Measurements from ENCODE around the gene TLX2.

TLX2 gene

DNA sequence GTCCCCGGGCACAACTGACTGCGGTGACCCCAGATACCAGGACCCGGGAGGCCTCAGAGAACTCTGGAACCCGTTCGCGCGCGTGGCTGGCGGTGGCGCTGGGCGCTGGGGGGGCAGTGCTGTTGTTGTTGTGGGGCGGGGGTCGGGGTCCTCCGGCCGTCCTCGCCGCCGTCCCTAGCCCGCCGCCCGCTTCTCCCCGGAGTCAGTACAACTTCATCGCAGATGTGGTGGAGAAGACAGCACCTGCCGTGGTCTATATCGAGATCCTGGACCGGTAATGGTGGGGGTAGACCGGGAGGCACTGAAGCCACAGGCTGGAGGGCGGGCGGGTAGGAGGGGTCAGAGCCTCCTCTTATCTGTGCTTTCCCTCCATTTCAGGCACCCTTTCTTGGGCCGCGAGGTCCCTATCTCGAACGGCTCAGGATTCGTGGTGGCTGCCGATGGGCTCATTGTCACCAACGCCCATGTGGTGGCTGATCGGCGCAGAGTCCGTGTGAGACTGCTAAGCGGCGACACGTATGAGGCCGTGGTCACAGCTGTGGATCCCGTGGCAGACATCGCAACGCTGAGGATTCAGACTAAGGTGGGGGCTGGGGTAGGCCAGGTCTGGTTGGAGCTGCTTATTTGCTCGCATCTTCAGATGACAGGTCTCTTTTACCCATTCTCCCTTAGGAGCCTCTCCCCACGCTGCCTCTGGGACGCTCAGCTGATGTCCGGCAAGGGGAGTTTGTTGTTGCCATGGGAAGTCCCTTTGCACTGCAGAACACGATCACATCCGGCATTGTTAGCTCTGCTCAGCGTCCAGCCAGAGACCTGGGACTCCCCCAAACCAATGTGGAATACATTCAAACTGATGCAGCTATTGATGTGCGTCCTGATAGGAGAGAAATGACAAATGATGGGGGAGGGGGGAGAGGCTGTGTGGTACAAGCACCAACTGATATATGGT is 16.3 kb downstream of the TLX2 start:
- in situ Hi-C loops (cut with MboI; ENCODE audit: low sequenced_read_pairs), result loop anchor here (10.0 kb wide), 1 partner anchor 54 kb away; no protein-coding TSS in a partner anchor

DNA sequence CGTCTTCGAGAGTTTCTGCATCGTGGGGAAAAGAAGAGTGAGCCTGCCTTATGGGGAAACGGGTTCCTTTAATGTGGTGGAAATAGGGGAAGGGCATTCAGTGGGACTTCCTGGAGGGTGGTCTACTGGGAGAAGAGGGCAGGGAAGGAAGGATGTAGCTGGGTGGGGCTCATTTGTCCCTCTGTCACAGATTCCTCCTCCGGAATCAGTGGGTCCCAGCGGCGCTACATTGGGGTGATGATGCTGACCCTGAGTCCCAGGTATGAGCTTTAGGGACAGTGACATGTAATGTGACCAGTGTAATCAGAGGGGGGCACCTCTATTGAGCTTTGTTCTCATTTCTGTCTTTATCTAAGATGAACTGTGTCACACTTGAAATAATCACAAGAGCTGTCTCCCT is 17.4 kb downstream of the TLX2 start:
- in situ Hi-C loops (cut with MboI; ENCODE audit: low sequenced_read_pairs), result loop anchor here (10.0 kb wide), 1 partner anchor 53 kb away; no protein-coding TSS in a partner anchor

DNA sequence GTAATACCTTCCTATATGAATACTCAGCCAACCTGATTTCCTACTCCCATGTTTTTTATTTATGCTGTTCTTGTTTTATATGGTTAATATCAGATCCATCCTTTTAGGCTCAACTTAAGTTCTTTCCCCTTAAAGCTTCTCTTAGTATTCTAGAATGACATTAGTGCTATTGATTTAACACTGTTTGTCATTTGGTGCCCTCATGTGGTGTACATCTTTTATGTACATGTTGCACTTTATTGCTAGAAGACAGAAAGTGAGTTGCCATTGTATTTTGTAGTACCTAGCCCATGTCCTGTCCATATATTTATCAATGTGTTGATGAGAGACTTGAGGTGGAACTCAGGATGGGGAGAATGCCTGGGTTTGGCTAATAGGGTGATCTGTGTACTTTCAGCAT is 18.0 kb downstream of the TLX2 start:
- in situ Hi-C loops (cut with MboI; ENCODE audit: low sequenced_read_pairs), result loop anchor here (10.0 kb wide), 1 partner anchor 53 kb away; no protein-coding TSS in a partner anchor

DNA sequence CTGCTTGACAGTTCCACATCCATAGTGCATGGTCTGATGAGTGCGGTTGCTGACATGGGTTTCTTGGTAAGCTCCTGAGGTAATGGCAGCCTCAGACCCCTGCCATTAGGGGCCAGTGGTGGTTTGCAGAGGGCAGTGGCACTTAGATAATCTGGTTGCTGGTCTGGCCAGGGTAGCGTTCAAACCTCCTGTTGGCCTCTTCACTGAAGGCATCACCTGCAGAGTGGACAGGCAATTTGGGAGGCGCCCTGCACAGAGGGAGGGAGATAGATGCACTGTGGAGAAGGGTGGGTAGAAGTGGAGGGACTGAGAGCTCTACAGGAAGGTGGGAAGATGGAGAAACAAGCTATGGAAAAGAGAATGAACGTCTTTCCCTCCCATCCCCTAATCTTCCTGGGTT is 19.2 kb downstream of the TLX2 start:
- in situ Hi-C loops (cut with MboI; ENCODE audit: low sequenced_read_pairs), result loop anchor here (10.0 kb wide), 1 partner anchor 51 kb away; no protein-coding TSS in a partner anchor

DNA sequence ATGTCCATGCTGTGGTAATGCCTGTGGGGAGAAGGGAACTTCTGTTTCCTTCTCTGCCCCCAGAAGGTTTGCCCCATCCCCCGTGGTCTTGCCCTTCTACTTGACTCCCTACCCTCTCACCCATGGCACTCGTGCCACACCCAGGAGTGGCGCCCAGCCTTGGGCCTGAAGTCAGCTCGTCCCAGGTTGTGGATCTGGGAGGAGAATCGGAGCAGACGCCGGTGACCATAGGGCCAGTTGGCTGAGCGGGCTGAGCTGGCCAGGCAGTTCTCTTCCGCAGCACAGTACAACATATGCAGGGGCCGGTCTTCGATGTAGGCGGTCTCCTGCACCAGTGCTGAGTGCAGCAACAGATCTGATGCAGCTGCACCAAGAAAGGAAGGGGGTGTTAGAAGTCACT is 20.2 kb downstream of the TLX2 start:
- in situ Hi-C loops (cut with MboI; ENCODE audit: low sequenced_read_pairs), result loop anchor here (10.0 kb wide), 1 partner anchor 50 kb away; no protein-coding TSS in a partner anchor

DNA sequence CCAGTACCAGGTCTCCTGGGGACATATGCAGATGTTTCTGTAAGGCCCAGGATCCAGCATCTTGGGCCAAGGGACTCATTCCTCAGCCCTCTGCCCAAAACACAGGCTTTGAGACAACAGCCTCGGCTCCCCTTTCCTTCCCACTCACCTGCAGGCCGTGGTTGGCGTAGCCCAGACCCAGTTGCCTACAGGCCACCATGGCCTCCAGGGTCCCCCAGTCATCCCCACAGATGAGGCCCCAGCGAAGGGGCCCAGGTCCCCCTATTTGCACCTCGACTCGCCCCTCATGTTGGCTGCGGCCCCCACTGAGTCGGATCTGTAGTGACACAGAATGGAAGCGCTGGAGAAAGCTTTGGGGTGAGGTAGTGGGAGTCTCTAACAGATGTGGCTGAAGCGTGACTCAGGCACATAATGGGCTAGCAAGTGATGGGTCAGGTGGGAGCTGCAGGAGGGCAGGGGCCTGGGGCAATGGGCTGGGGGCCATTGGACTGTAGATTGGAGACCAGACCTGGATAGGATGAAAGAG is 21.3 kb downstream of the TLX2 start:
- in situ Hi-C loops (cut with MboI; ENCODE audit: low sequenced_read_pairs), result loop anchor here (10.0 kb wide), 1 partner anchor 49 kb away; no protein-coding TSS in a partner anchor

DNA sequence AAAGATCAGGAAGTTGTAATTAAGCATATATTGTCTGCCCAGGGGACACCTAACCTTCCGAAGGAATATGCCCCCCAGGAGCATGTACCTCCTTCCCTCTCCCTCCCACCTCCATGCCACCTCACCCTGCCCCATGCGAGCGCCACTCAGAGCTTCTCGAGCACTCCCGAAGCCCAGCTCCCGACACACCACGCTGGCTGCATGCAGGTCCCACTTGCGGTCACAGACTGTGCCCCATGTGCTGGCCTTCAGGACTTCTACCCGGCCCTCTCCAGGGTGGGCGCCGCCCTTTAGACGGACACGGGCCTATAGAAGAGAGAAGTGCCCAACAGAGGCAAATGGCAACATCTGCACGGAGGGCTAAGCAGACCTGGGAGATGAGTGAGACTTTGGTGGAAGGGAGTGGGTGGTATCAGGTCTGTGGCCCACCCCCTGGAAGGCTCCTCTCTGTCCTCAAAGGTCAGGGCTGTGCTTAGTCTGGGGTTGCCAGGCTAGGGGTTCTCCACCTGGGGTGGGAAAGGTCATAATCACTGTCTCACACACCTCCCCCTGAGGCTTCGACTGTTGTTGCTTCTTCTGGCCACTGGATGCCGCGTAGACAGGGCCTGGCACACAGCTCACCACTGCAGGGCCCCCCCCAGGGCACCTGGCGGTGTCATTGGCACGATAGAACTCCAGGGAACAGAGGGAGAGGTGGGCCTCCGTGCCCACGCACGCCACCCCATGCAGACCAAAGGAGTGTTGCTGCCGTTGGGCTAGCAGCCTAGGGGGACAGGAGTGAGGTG is 22.1 kb downstream of the TLX2 start:
- in situ Hi-C loops (cut with MboI; ENCODE audit: low sequenced_read_pairs), result loop anchor here (10.0 kb wide), 1 partner anchor 48 kb away; no protein-coding TSS in a partner anchor

DNA sequence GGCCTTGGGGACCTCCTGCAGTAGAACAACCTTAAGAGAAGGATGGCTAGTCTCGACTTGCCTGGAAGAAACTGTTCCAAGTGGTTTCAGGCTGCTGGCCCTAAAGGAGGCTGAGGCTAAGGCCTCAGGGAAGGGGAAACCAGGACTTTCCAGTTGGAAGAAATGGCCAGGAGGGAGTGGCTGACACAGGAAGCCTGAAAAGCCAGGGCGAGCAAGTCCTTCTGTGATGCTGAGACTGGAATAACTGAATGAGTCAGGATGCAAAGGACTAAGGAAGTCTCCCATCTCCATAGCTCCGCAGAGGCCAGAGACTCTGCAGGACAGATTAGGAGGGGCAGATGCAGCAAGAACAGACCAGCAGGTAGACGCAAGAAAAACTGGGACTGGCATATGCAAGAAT is 22.9 kb downstream of the TLX2 start:
- in situ Hi-C loops (cut with MboI; ENCODE audit: low sequenced_read_pairs), result loop anchor here (10.0 kb wide), 1 partner anchor 48 kb away; no protein-coding TSS in a partner anchor

DNA sequence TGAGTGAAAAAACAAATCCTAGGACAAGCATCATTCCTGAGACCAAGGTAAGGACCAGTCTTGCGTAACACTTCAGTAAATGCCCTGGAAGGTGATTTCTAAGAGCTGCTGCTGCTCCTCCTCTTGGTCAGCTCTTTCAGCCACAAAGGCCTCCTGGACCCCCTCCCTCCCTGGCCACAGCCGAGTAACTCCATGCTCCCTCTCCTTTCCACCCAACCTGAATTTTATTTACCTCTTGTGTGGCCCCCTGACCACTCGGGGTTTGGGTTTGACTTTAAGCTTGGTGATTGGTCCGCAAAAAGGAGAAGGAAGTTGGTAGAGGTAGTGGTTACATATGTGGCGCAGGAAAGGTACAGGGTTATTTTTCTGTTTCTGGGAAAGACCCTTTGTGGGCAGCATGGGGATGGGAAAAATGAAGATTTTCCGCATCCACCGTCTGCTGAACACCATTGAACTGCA is 24.7 kb downstream of the TLX2 start:
- in situ Hi-C loops (cut with MboI; ENCODE audit: low sequenced_read_pairs), result loop anchor here (10.0 kb wide), 1 partner anchor 46 kb away; no protein-coding TSS in a partner anchor

DNA sequence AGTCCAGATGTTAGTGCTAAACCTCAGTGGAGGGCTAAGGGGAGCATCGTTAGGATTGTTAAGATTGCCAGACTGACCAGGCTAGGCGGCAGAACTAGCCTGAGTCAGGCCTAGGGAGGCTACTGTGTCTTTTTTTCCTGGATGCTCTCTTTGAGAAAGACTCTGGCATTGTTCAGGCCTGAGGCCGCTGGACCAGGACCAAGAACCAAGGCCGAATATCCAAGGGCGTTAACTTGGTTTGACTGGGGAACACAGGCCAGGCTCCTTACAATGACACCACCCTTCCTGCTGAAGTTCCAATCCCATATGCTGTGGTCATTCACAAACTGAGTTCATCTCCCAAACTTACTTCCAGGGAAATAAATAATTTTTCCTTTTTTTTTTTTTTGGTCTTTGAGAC is 26.0 kb downstream of the TLX2 start:
- in situ Hi-C loops (cut with MboI; ENCODE audit: low sequenced_read_pairs), result no loop called here

DNA sequence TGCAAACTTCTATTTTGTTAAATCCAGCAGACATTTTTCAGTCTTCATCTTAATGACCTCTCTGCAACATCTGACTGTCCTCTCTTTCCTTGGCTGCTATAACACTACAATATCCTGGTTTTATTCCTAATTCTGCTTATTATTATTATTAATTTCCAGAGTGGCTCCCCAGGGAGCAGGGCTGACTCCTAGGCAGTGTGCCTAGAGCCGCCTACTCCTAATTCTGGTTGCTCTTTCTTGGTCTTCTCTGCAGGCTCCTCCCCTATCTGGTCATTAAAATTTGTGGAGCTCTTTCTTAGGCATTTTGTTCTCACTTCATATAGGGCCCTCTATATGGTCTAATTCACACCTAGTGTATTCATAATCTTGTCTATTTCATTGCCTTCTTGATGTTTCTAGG is 28.7 kb downstream of the TLX2 start:
- in situ Hi-C loops (cut with MboI; ENCODE audit: low sequenced_read_pairs), result no loop called here

DNA sequence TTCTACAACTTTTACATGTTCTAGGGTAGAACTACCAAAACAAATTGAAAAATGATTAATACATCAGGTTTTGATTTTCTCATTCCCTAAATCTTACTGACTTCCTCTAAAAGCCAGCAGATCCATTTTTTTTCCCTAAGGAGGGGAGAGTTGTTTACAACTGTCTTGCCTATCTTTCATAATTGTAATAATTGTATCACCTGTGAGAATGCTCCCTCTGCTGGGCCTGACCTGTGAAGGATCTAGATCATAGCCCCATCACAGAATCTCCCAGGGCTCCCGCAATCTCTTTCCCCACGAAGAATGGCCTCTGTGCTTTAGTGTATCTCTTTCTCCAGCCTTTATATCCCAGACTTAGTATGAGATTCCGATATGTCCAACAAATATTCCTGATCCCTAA is 30.4 kb downstream of the TLX2 start:
- in situ Hi-C loops (cut with MboI; ENCODE audit: low sequenced_read_pairs), result no loop called here

DNA sequence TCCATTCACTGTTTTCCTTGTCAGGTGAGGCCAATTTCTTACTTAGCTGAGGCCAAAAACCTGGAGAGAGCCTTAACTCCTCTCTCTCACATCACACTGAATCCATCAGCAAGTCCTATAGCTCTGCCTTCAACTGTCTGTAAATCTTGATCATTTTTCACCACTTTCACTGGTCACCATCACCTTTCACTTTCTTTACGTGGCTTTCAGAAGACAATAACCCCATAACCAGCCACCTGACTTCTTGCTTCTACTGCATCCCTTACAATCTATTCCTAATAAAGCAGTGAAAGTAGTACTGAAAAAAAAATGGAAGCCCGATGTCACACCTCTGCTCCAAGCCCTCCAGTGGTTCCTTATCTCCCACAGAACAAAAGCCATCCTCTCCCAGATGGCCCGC is 31.8 kb downstream of the TLX2 start:
- in situ Hi-C loops (cut with MboI; ENCODE audit: low sequenced_read_pairs), result no loop called here

DNA sequence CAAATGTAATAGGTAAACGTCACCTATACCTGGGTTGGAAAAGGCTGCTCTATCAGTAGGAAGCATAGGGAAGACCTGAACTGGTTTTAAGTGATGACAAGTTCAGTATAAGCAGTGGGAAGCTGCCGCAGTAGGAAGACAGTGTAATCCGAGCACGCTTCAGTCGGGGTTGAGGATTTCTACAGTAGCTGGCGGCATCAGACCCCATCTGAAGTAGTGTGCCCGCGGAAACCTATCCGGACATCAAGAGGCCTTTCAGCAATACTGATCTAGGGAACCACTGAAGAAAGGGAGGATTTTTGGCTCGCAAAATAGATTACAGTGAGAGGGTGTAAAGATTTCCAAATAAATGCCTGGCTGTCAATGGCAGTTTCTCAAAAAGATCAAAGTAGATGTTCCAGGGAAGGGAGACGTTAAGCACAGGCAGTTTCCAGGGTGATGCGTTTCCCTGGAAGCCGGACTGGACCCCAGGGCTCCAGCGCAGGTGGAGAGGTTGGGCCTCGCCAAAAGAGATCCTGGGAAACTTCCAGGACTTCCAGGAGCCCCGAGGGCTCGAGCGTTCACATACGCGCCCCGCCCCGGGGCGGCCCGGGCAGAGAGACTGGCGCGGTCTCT is 34.1 kb downstream of the TLX2 start:
- in situ Hi-C loops (cut with MboI; ENCODE audit: low sequenced_read_pairs), result no loop called here

DNA sequence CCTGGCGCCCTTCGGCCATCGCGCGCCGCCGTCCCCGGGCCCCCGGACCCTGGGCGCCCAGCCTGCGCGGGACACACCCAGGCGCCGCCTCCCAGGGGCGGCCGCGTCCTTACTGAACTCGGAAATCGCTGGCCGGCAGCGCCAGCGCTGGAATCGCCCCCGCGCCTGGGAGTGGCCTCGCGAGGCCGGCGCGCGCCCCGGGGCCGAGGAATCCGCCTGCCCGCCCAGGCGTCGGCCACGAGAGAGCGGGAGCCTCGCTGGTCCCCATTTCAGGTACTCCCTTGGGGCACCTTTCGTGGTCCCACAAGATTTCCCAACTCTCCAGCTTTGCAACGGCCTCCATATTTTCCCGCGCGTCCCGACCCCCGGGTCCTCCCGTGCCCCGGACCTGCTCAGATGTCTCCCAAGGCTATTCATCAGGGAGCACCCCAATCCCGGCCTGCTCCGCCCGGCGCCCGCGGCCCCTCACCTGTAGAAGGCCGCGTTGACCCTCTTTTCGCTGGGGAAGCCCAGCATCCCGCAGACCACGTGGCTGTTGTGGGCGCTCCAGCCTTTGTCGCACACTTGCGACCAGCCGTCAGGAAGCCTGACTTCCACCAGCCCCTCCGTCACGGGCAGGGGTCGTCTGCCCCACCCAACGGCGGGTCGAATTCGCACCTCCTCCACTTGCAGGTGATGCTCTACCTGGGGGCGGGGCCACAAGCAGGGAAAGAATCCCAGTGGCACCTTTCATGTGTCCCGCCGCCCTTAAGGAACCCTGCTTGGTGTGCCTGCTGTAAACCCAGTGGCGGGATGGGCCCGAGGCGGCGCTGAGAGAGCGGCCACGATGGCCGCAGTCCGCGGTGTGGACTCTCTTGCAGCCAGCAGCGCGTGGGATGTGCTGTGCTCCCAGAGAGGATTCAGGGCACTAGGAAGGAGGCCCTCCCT is 34.9 kb downstream of the TLX2 start:
- in situ Hi-C loops (cut with MboI; ENCODE audit: low sequenced_read_pairs), result no loop called here

DNA sequence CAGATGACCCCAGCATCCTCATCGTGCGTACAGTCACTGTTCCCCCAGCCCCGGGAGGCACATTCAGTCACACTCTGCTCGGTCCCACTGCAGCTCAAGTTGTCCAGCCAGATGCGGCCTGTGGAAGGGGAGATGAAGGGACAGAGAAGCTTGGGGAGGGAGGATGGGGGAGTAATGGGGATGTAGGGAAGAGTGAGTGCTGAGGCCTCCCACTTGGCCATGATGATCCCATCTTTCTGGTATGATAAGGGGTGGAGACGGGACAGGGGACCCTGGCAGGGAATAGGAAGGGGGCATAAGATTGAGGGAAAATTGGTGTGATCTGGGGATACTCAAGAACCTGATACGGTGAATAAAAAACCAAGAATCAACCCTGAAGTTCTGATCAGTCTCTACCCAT is 36.0 kb downstream of the TLX2 start:
- in situ Hi-C loops (cut with MboI; ENCODE audit: low sequenced_read_pairs), result no loop called here

DNA sequence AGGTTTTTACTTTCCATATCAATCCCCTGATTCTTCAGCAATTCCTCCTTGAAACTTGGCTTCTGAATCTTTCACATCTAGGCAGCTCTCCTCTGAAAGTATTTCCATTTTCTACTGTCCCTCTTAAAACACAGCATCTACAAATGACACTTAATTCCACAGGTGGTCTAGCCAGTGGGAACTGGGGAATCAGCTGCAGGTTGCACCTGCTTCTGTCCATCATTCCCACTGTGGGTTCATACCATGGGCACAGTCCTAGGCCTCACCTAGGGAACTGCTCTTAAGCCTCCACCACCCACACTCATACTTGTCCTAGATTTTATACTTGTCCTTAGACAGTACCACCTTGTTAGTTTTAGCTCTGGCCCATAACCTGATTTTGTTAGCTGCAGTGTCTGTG is 37.3 kb downstream of the TLX2 start:
- in situ Hi-C loops (cut with MboI; ENCODE audit: low sequenced_read_pairs), result no loop called here

DNA sequence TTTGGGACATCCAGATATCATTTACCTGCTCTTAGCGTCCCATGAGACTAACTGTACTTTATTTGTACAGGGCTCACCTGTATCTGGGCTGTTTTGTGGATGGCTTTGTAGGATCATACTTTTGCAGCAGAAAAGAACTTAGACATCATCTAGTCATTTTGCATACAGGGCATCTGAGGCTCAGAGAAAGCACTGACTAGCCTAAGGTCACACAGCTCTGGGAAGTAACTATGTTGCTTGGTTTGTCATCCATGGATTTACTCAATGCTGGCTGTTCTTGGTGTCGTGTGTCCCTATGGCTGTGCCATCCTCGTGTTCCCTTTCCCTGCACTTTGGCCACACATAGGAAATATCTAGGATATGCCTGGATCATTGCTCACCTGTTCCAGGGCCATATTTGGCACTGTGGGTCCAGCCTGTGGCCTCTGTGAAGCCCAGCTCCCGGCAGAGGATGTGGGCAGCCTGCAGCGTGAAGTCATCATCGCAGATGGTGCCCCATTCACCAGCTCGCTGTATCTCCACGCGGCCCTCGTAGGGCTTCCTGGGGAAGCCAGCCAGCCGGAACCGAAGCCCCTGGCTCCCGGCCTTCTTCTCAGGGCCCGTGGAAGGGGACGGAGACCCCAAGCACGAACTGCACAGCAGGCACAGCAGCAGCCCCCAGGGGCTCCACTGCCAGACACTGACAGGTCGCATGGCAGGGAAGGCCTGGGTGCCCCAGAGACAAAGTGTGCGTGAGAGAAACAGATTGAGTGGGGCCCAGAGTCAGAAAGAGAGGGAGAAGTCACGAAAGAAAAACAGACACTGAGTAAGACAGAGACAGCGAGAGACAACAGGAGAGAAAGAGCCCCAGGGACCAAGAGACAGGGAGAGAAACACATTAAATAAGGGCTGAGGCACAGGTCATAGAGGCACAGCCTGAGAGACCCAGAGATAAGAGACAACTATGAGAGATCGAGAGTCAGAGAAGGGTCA is 38.0 kb downstream of the TLX2 start:
- in situ Hi-C loops (cut with MboI; ENCODE audit: low sequenced_read_pairs), result no loop called here

All from HL-60/S4 treated with phorbol 12-myristate 13-acetate at 8.2 ng/mL for 4 days and 3 days (cell line).